ENCODE measurements around the gene FAM184B. TPM values are rescaled to one million over a fixed set of nuclear protein-coding genes. Genes with fewer than 3 reads are reported as not detected.

Gene FAM184B
- total and polyA plus RNA-seq, 5 donors, result 0.05 TPM; not detected in 4

GRCh38 chr4:17702641-17703040, 78.8 kb downstream of the FAM184B start:
- DNase-seq (no peak), ATAC-seq (no peak)
- Histone ChIP-seq H3K27me3 (ENCODE audit: control insufficient read depth, insufficient read depth) (no peaks in the 10 kb centered on the region), H3K9me3 (ENCODE audit: control insufficient read depth, low read length) (no peaks in the 10 kb centered on the region), H3K4me3 (ENCODE audit: low read length) (no peak overlapping the region), H3K27ac (ENCODE audit: low read length) (no peak overlapping the region), H3K4me1 (ENCODE audit: control insufficient read depth, insufficient read depth, low read length) (no peaks in the 10 kb centered on the region)
- 70% methylated on average over 5 of the region's 5 CpGs for WGBS
- intact Hi-C loops (cut with DNase I), result no loop called here

- no peak overlapping the region for H3K4me3 ChIP-seq (ENCODE audit: low read length)
- intact Hi-C loops (cut with DNase I), result no loop called here
- DNase-seq (no peak), ATAC-seq (no peak)
- WGBS, result 89% methylated on average over 4 of the region's 4 CpGs
- no peak overlapping the region for H3K27ac ChIP-seq (ENCODE audit: low read length)
- H3K4me1 ChIP-seq (ENCODE audit: control insufficient read depth, insufficient read depth, low read length), result no peaks in the 10 kb centered on the region
- H3K9me3 ChIP-seq (ENCODE audit: control insufficient read depth, low read length), result no peaks in the 10 kb centered on the region
- H3K27me3 ChIP-seq (ENCODE audit: control insufficient read depth, insufficient read depth), result no peaks in the 10 kb centered on the region
Measured at GRCh38 chr4:17701882-17702281, 79.5 kb downstream of the FAM184B start.

- no peak overlapping the region for H3K4me3 ChIP-seq (ENCODE audit: low read length)
- H3K27ac ChIP-seq (ENCODE audit: low read length), result no peak overlapping the region
- H3K27me3 ChIP-seq (ENCODE audit: control insufficient read depth, insufficient read depth), result no peaks in the 10 kb centered on the region
- H3K9me3 ChIP-seq (ENCODE audit: control insufficient read depth, low read length), result no peaks in the 10 kb centered on the region
- H3K4me1 ChIP-seq (ENCODE audit: control insufficient read depth, insufficient read depth, low read length), result no peaks in the 10 kb centered on the region
- DNase-seq, result no peak
- 88% methylated on average over 8 of the region's 8 CpGs for WGBS
- ATAC-seq, result no peak
- intact Hi-C loops (cut with DNase I), result no loop called here
Measured at GRCh38 chr4:17701138-17701839, 80.1 kb downstream of the FAM184B start.

GRCh38 chr4:17699380-17699779, 82.0 kb downstream of the FAM184B start:
- no peak for DNase-seq
- intact Hi-C loops (cut with DNase I), result no loop called here
- Histone ChIP-seq H3K4me1 (ENCODE audit: control insufficient read depth, insufficient read depth, low read length) (no peaks in the 10 kb centered on the region), H3K9me3 (ENCODE audit: control insufficient read depth, low read length) (no peaks in the 10 kb centered on the region), H3K27me3 (ENCODE audit: control insufficient read depth, insufficient read depth) (no peaks in the 10 kb centered on the region), H3K4me3 (ENCODE audit: low read length) (no peak overlapping the region), H3K27ac (ENCODE audit: low read length) (no peak overlapping the region)
- ATAC-seq, result no peak
- 89% methylated on average over 2 of the region's 2 CpGs for WGBS

GRCh38 chr4:17698116-17698515, 83.3 kb downstream of the FAM184B start:
- no peaks in the 10 kb centered on the region for H3K27me3 ChIP-seq (ENCODE audit: control insufficient read depth, insufficient read depth)
- intact Hi-C loops (cut with DNase I), result no loop called here
- WGBS, result 62% methylated on average over 4 of the region's 4 CpGs

GRCh38 chr4:17695341-17695740, 86.1 kb downstream of the FAM184B start:
- ATAC-seq (no peak), DNase-seq (no peak)
- H3K9me3 ChIP-seq (ENCODE audit: control insufficient read depth, low read length), result no peaks in the 10 kb centered on the region
- 84% methylated on average over 3 of the region's 3 CpGs for WGBS
- H3K4me3 ChIP-seq (ENCODE audit: low read length), result no peak overlapping the region
- H3K4me1 ChIP-seq (ENCODE audit: control insufficient read depth, insufficient read depth, low read length), result no peaks in the 10 kb centered on the region
- no peaks in the 10 kb centered on the region for H3K27me3 ChIP-seq (ENCODE audit: control insufficient read depth, insufficient read depth)
- intact Hi-C loops (cut with DNase I), result no loop called here
- no peak overlapping the region for H3K27ac ChIP-seq (ENCODE audit: low read length)

More at GRCh38 chr4:17698116-17698515, 83.3 kb downstream of the FAM184B start:
- DNase-seq (no peak), ATAC-seq (no peak)
- no peaks in the 10 kb centered on the region for H3K9me3 ChIP-seq (ENCODE audit: control insufficient read depth, low read length)
- no peak overlapping the region for H3K4me3 ChIP-seq (ENCODE audit: low read length)
- no peak overlapping the region for H3K27ac ChIP-seq (ENCODE audit: low read length)
- H3K4me1 ChIP-seq (ENCODE audit: control insufficient read depth, insufficient read depth, low read length), result no peaks in the 10 kb centered on the region

- intact Hi-C loops (cut with DNase I), result no loop called here
- ATAC-seq (no peak), DNase-seq (no peak)
- no peak overlapping the region for H3K4me3 ChIP-seq (ENCODE audit: low read length)
- H3K27me3 ChIP-seq (ENCODE audit: control insufficient read depth, insufficient read depth), result no peaks in the 10 kb centered on the region
- H3K27ac ChIP-seq (ENCODE audit: low read length), result no peak overlapping the region
- 0% methylated on average over 1 of the region's 1 CpG for WGBS
- H3K4me1 ChIP-seq (ENCODE audit: control insufficient read depth, insufficient read depth, low read length), result no peaks in the 10 kb centered on the region
- H3K9me3 ChIP-seq (ENCODE audit: control insufficient read depth, low read length), result no peaks in the 10 kb centered on the region
Measured at GRCh38 chr4:17694552-17694951, 86.9 kb downstream of the FAM184B start.

GRCh38 chr4:17690898-17691297, 90.5 kb downstream of the FAM184B start:
- 98% methylated on average over 1 of the region's 1 CpG for WGBS
- no peak for ATAC-seq
- H3K4me3 ChIP-seq (ENCODE audit: low read length), result no peak overlapping the region
- DNase-seq, result no peak
- no peaks in the 10 kb centered on the region for H3K9me3 ChIP-seq (ENCODE audit: control insufficient read depth, low read length)
- no peak overlapping the region for H3K27ac ChIP-seq (ENCODE audit: low read length)
- no peaks in the 10 kb centered on the region for H3K4me1 ChIP-seq (ENCODE audit: control insufficient read depth, insufficient read depth, low read length)
- intact Hi-C loops (cut with DNase I), result no loop called here
- H3K27me3 ChIP-seq (ENCODE audit: control insufficient read depth, insufficient read depth), result no peaks in the 10 kb centered on the region

GRCh38 chr4:17690135-17690534, 91.3 kb downstream of the FAM184B start:
- DNase-seq (no peak), ATAC-seq (no peak)
- Histone ChIP-seq H3K27ac (ENCODE audit: low read length) (no peak overlapping the region), H3K9me3 (ENCODE audit: control insufficient read depth, low read length) (no peaks in the 10 kb centered on the region), H3K27me3 (ENCODE audit: control insufficient read depth, insufficient read depth) (no peaks in the 10 kb centered on the region), H3K4me1 (ENCODE audit: control insufficient read depth, insufficient read depth, low read length) (no peaks in the 10 kb centered on the region), H3K4me3 (ENCODE audit: low read length) (no peak overlapping the region)
- intact Hi-C loops (cut with DNase I), result no loop called here
- WGBS, result 87% methylated on average over 5 of the region's 5 CpGs

GRCh38 chr4:17688011-17688441, 93.4 kb downstream of the FAM184B start:
- no peak for ATAC-seq
- intact Hi-C loops (cut with DNase I), result no loop called here
- 74% methylated on average over 9 of the region's 9 CpGs for WGBS

GRCh38 chr4:17687237-17687857, 94.1 kb downstream of the FAM184B start:
- ATAC-seq, result no peak
- Histone ChIP-seq H3K27ac (ENCODE audit: low read length) (no peak overlapping the region), H3K4me3 (ENCODE audit: low read length) (no peak overlapping the region), H3K27me3 (ENCODE audit: control insufficient read depth, insufficient read depth) (no peaks in the 10 kb centered on the region), H3K4me1 (ENCODE audit: control insufficient read depth, insufficient read depth, low read length) (no peaks in the 10 kb centered on the region), H3K9me3 (ENCODE audit: control insufficient read depth, low read length) (no peaks in the 10 kb centered on the region)
- no peak for DNase-seq
- WGBS, result 83% methylated on average over 10 of the region's 10 CpGs
- intact Hi-C loops (cut with DNase I), result no loop called here

More at GRCh38 chr4:17688011-17688441, 93.4 kb downstream of the FAM184B start:
- H3K27me3 ChIP-seq (ENCODE audit: control insufficient read depth, insufficient read depth), result no peaks in the 10 kb centered on the region
- H3K9me3 ChIP-seq (ENCODE audit: control insufficient read depth, low read length), result no peaks in the 10 kb centered on the region
- H3K4me1 ChIP-seq (ENCODE audit: control insufficient read depth, insufficient read depth, low read length), result no peaks in the 10 kb centered on the region
- H3K4me3 ChIP-seq (ENCODE audit: low read length), result no peak overlapping the region
- no peak for DNase-seq
- no peak overlapping the region for H3K27ac ChIP-seq (ENCODE audit: low read length)

Measured in right cardiac atrium (tissue), 5 donors.